ENCODE results near the gene SFTPA1.

- TF ChIP-seq CTCF (IDR thresholded peaks at IDR 0.05) (no peak), POLR2A (IDR thresholded peaks at IDR 0.05) (no peak)
These were observed 16.3 kb downstream of the SFTPA1 start for GRCh38 chr10:79627075-79627474.

All from uterus (tissue), 2 donors.